GOT3 (cell line): ENCODE data around the gene UNC5B.

Experiments used
- DNase-seq: peaks from one replicate; lab custom pipeline; 2025; ENCODE audit warnings: mixed read lengths; lab: John Stamatoyannopoulos, UW

UNC5B gene

DNA sequence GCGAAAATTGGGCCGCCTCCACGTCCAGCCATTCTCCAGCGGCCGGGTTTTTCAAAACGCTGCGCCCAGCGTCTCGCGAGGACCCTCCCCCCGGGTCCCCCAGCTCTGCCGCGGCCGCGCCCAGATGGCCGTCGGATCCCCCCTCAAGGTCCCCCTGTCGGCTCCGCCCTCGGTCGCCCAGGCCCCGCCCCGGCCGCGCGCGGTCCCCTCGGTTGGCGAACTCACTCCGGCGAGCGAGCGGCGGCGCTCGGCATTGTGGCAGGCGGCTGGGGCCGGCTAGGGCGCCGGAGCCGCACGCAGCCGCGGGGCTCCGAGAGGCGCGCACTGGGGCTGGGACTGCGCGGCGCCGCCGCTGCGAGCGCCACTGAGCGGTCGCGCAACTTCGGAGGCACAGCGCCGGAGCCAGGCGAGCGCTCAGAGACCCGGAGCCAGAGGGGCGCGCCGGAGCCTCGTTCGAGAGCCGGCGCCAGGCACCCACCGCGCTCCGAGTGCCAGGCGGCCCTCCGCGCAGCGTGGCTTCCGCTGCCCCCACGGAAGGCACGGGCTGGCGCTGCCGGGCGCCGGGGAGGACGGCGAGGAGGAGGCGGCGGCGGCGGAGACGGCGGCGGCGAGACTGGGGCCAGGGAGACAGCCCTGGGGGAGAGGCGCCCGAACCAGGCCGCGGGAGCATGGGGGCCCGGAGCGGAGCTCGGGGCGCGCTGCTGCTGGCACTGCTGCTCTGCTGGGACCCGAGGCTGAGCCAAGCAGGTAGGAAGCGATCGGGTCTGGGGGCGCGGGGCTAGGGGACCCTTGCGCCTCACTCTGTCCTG lies at the start of gene UNC5B:
UNC5B (plus strand) TSS at position 253 of the 809 bp plus-strand sequence; CDS start at position 669, 416 bp downstream.
- peak; percentile 53 for DNase-seq

DNA sequence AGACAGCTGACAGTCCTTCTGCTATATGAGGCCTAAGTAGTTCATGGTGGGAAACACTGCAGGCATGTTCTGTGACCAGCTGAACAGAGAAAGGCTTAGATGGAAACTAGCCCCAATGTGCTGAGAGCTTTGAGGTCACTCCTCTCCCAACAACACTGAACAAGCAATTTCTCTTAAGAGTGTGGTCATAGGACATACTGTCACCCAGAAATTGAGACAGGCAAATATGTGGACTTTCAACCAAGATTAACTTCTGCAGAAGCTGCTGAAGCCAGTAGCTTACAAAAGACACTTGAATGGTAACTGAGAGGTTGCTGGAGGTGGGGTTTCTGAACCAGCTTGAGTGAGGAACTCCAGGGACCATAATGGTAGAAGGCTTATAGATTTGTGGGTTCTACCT lies 38.9 kb upstream of the UNC5B start:
- no peak for DNase-seq

DNA sequence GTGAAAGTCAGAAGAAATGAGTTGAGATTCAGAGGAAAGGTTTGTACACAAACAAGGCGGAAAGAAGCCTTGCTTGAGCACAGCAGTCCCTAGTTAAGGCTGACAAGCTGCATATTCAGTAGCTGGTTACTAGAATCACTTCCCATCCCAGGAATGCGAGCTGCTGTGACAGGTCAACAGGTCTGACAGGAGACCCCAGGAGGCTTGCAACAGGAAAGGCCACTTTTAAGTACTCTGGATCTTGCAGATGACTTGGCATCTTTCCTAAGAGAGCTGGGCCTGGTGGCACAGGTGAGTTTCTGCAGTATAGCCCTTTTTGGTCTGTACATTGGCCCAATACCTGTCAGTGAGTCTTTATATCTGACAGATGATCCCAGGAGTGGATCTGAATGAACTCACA lies 35.7 kb upstream of the UNC5B start:
- no peak for DNase-seq

DNA sequence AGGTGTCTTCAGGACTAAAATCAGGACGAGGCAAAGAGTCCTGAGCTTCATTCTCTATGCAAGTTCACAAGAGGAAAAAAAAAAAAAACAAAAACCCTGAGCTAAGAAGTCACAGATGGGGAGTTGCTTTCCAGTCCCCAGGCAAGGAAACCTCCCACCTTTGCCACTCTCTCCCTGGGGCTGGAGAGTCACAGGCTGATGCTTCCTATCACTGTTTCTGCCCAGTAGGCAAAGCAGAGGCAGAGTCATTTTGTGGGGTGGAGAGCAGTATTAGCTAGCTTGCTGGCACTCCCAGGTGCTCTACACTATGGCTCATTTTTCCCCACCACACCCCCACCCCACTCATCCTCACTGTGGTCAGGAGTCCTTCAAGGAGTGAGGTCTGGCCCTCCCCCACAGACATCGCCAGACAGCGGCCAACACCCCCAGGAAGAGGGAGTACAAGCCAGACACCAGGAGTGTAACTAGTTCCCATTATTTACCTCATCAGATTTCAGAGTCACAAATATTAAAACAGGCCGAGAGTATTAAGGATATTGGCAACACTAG lies 34.6 kb upstream of the UNC5B start:
- no peak for DNase-seq

DNA sequence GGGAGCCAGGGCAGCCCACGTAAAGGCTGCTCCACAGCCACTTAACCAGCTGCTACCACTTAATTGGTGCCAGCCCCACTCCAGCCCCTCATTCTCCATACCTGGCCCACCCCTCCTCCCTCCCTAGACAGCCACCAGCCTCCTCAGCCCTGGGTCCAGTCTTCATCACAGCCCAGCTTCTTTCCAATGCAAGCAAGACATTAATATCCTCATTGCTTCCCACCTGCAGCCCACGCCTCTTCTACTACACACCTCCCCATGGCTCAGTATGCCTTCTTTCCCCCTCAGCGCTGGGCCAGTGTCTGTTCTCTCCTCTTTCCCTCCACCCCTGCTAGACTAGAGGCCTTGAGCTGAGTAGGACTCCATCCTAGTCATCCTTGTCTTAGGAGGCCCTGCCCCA lies 33.5 kb upstream of the UNC5B start:
- no peak for DNase-seq

DNA sequence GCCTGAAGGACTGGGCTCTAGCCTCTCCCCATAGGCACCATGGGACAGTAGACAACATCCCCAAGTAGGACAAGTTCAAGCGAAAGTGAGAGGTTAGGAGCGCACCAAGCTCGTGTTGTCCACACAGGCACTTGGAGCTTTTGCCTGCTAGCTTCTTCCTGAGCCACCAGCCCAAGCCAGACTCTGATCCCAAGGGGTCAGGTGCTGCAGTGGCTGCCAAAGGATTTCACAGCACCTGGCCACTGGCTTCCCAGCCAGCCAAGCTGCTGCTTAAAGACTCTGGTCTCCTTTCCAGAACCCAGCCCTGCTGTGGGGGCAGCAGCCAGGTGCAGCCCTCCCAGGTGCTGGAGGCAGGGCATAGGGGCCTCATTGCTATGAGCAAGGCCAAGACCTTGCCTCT lies 33.0 kb upstream of the UNC5B start:
- DNase-seq, result no peak

DNA sequence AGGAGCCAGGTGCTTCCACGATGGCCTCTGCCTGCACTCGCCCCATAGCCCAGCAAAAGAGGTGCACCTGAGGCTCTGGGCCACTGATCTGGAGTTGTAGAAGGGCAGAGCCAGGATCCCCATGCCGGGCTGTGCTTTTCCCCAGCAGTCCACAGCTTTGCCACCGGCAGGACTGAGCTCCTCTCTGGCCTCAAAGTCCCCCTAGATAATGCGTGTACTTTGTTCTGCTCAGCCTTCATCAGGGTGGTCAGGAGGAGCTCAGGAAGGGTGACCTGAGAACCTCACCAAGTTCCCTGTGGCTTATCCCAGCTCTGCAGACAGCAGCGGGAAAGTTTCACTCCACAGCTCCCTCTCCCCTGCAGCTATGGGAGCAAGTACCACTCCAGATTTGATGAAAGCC lies 27.9 kb upstream of the UNC5B start:
- DNase-seq, result no peak

DNA sequence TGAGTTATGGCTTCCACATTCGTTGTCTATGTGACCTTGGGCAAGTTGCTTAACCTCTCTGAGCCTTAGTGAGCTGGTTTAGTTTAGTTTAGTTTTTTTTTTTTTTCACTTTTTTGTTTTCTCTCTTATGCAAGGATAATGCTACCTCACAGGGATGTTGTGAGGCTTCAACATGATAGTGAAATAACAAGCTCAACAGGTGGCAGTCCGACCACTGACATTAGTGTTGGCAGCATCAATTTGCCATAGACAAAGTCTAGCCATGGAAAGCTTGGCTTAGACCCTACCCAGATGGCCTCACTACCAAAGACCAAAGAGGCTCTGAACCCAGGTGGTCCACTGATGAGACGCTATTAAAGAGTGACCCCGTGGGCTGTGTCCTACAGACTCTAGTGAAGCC lies 27.2 kb upstream of the UNC5B start:
- DNase-seq, result no peak

DNA sequence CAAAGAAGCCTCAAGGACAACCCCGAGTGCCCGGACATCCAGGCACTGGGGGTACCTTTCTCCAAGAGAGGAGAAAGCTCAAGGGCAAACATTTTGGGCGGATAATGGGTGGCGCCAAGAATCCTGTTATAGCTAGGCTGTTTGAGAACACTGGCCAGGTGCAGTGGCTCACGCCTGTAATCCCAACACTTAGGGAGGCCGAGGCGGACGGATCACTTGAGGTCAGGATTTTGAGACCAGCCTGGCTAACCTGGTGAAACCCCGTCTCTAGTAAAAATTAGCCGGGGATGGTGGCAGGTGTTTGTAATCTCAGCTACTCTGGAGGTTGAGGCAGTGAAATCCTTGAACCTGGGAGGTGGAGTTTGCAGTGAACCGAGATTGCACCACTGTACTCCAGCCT lies 25.2 kb upstream of the UNC5B start:
- no peak for DNase-seq

DNA sequence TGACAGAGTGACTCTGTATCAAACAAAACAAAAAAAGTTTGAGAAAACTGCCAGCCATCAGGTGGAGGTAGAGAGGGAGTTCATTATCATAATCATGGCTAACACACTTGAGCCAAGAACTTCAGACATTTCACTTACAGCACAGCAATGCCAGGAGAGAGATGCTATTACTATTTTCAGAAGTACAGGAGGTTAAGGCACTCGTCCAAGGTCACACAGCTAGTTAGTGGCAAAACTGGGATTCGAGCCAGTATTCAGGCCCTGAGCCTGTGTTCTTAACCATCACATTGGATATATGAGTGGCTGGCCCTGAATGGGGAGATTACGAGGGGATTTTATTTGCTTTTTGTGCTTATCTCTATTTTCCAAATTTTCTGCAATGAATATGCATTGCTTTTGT lies 24.8 kb upstream of the UNC5B start:
- no peak for DNase-seq

DNA sequence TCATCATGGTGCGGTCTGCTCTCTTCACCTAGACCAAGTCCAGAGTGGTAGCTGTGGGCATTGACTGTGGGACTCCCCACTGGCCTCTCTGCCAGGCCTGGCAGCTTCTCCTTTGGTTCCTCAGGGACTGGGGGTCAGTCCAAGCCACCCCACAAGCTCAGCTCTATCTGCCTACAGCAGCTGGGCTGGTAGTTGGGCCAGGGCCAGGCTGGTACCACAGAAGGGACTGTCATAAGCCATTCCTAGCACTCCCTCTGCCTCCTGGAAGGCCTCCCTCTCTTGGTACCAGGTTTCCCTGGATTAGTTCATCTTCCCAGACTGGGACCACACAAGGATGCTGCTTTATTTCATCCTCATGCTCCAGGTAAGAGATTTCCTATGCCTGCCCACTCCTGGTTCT lies 24.2 kb upstream of the UNC5B start:
- DNase-seq, result no peak

DNA sequence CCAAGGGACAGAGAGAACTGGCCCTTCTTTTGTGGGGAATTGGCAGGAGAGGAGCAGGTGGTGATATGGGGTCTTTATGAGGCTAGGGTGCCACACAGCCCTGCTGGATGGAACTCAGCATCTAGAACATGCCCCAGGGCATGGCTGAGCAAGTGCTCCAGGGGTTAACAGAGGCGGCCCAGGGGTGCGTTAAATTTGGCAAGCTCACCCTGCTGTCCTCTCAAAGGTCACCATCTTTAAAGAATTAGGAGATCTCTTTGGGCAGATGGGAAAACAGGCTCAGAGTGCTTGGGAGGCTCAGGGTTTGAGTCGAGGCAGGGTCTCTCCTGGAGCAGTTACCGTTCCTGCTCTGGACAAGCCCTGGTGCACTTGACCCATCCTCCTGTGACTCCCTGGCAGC lies 21.4 kb upstream of the UNC5B start:
- DNase-seq, result no peak

DNA sequence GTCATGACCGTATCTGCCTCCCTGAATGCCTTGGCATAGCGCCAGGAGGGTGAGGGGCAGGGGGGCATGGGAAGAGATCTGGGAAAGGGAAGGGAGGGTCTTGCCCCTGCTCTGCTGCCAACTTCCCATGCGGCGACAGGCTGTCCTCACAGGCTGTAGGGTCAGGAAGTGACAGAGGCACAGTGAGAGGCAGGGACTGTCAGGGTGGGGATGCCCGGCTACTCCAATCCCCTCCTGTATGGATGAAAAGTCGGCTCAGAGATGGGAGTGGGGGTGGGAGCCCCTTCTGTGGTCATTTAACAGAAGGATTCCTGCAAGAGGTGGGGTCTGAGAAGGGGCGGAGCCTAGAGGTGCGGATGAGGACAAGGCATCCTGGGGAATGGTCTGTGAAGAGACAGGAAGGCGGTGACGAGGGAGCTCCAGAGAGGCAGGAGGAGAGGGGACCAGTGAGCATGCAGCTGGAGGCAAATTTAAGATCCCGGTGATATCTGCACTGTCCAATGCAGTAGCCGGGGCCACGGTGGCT lies 20.8 kb upstream of the UNC5B start:
- DNase-seq, result no peak

DNA sequence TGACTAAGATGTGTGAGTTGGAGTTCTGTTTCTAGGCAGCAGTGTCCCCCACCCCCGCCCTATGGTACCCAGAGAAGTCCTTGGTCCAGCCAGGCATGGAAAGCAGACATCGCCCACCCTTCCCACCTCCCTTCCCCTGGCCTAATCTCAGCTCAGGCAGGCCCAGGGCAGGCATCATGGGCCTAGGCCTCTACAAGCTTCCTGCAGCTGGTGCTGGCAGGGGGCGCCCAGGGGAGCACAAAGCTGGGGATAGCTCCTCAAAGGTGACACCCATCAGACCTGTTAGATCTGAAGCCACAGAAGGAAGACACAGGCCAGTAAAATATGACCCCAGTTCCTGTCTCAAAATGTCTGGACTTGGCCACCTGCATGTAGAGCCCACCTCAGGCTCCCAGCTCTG lies 18.9 kb upstream of the UNC5B start:
- no peak for DNase-seq

DNA sequence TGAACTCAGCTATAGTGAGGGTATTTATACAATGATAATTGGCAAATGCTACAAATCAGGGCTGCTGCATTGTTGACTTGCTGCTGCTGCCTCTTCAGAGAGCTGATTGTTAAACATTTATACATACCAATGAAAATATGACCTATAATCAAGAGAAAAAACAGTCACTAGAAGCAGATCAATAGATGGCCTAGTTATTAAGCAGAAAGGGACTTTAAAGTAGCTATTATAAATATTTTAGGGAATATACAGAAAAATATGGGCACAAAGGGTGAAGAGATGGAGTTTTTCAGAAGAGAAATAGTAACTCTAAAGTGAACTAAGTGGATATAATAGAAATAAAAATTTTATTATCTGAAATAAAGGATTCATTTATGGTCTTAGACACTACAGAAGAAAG lies 14.4 kb upstream of the UNC5B start:
- DNase-seq, result no peak

DNA sequence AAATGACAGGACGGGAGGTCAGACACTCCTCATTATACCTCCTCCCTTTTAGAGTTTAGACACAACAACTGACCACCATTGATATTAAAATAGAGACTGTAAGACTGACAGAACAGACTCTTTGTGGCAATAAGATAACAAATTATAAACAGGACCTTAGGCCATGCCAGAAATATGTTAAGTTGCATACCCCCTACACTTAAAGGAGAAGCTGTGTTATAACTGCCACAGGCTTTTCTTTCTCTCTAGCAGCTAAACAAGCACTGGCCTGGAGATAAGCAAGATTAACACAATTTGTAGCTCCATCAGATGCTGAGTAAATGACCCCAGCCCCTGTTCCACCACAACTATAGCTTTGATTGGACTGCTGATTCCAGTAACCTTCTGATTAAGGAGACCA lies 10.5 kb upstream of the UNC5B start:
- DNase-seq, result no peak

DNA sequence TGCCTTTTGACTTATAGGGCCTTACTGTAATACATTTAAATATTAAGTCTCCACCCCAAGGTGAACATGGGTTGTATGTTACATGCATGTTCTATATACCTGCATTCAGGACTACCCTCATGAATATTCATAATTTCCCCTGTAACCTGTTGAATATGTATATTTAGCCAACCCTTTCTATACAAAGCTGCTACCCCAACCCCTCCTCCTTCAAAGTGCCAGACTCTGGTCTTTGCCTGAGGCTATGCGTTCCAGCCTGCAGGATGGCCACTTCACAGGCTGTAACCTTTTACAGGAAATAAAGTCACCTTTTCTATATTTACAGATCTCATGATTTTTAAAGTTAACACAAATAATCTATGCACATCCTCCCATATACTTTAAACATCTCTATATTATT lies 10.1 kb upstream of the UNC5B start:
- no peak for DNase-seq

DNA sequence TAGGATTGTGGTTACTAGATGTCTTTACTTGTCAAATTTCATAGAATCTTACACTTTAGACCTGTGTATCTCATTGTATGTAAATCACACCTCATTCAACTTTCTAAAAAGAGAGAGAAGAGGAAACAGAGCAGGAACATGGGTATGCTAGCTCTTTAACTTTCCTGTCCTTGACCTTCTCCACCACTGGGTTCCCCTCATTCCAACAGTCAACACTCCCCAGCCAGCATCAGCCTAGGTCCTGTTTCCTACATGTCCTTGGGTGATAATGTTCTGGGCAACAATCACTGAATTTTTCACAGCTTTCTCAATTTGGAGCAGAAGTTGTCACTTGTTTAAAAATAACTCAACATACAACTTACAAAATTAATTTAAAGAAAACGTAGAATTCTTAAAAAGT lies 9.2 kb upstream of the UNC5B start:
- no peak for DNase-seq

DNA sequence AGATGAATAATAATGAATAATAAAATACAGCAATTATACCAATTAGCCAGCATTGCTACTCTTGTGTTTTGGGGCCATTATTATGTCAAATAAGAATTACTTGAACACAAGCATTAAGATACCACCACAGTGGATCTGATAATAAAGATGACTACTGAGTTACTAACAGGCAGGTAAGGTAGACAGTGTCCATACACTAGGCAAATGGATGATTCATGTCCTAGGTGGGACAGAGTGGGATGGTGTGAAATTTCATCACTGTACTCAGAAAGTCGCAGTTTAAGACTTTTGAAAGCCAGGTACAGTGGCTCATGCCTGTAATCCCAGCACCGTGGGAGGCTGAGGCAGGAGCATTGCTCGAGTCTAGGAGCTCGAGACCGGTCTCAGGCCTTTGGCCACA lies 8.7 kb upstream of the UNC5B start:
- DNase-seq, result no peak

DNA sequence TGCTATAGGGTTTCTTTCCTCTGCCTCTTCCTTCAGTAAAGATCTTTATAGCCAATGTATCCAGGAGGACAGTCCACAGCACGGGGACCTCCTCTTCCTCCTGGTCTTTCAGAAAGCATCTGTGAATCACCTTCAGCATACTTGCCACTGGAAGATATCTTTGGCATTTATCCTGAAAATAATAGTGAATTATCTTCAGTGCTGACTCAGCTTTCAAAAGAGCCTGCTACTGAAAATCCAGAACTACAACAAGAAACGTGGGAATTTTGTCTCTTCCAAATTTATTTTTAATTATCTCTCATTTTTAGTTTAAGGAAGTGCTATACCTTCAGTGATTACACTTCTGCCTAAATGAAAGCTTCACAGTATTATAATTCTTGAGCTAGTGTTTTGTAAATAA lies 7.6 kb upstream of the UNC5B start:
- no peak for DNase-seq

DNA sequence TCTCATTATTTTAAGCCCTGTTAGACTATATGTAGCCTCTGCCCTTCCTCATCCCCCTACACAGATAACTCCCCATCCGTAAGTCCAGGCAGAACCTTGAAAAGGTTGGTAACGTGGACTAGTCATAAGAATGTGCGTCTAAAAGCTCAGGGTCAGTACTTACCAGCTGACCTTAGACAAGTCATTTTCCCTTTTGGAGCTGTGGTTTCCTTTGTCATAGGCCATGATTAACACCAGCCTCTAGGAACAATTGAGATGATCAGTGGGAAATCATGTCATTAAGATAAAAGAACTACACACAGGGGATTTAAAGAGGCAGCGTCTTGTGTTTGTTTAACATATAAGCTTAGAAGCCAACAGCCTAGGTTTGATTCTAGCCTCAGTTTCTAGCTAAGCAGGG lies 6.9 kb upstream of the UNC5B start:
- DNase-seq, result no peak

DNA sequence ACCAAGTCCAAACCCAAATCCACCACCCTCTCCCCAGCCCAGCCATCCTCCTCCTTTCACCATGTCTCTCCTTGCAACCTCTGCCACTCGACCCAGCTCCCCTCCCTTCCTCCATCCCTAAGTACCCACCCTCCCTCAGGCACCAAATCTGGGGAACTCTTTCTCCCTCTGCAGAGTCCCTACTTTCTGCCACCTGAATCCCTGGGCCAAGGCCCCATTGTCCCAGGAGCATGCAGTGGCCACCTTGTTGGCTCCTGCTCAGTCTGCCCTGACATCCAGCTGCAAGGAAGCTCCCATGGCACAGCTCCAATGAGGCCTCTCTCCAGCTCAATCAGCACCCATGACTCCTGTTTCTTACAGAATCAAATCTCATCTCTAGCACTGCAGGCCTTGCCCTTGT lies 5.5 kb upstream of the UNC5B start:
- DNase-seq, result no peak

DNA sequence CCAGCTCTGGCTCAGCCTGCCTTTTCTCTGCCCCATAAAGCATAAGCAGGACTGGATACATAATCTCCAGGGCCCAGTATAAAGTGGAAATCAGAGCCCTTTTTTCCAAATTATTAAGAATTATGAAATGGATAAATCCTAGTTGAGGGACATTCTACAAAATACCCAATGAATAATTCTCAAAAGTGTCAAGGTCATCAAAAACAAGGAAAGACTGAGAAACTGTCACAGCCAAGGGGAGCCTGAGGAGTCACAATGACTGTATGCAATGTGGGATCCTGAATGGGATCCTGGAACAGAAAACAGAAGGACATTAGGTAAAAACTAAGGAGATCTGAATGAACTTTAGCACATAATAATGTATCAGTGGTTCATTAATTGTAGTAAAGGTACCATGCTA lies 4.8 kb upstream of the UNC5B start:
- DNase-seq, result no peak

DNA sequence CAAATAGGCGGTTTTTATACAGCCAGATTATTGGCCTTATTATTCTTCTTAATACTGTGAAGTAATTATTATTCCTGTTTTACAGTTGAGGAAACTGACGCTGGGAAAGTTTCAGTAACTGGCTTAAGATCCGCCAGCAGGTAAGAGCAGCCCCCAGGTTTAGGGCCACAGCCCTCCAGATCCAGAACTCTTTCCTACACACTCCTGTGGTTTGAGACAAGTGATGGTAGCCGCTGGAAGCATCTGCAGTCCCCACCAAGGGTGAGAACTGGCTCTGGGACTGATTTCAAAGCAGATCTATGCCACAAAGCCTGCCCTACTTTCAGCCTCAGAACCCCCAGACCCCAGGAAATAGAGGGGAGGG lies 3.0 kb upstream of the UNC5B start:
- DNase-seq, result no peak
